Effector memory CD8-positive, alpha-beta T cell (primary cell): ENCODE measurements around the gene LY6G5B.

Experiments used
- ATAC-seq: fragments of 150-1000 bp; cut with Tn5 transposase; replicated peaks from 2 replicates; pipeline ENCODE4 v1.10.0; 2021; ENCODE audit warnings: mild to moderate bottlenecking, moderate library complexity
- DNase-seq, 3 experiments: peaks; one replicate each; pipeline ENCODE4 v3.0.0; 2021
- H3K27ac Mint-ChIP-seq, 2 donors: one replicate each; pipeline ENCODE4 v1.8.0; 2022; ENCODE audit warnings: mild to moderate bottlenecking in 2 of 2, mixed read lengths in 2 of 2, moderate library complexity in 2 of 2
- H3K27me3 Mint-ChIP-seq, 2 donors: one replicate each; pipeline ENCODE4 v1.8.0; 2022; ENCODE audit warnings: mixed read lengths in 2 of 2
- H3K36me3 Mint-ChIP-seq: one replicate; pipeline ENCODE4 v1.8.0; 2022; ENCODE audit warnings: mild to moderate bottlenecking, moderate library complexity, mixed read lengths; ENCODE audit not compliant: insufficient read depth
- H3K4me1 Mint-ChIP-seq, 2 donors: one replicate each; pipeline ENCODE4 v1.8.0; 2022; ENCODE audit warnings: low read depth in 2 of 2, mixed read lengths in 2 of 2
- H3K4me3 Mint-ChIP-seq, 2 donors: one replicate each; pipeline ENCODE4 v1.8.0; 2022; ENCODE audit warnings: mild to moderate bottlenecking in 2 of 2, mixed read lengths in 2 of 2, moderate library complexity in 2 of 2
- H3K9me3 Mint-ChIP-seq, 2 donors: one replicate each; pipeline ENCODE4 v1.8.0; 2022; ENCODE audit warnings: mixed read lengths in 2 of 2

LY6G5B gene

DNA sequence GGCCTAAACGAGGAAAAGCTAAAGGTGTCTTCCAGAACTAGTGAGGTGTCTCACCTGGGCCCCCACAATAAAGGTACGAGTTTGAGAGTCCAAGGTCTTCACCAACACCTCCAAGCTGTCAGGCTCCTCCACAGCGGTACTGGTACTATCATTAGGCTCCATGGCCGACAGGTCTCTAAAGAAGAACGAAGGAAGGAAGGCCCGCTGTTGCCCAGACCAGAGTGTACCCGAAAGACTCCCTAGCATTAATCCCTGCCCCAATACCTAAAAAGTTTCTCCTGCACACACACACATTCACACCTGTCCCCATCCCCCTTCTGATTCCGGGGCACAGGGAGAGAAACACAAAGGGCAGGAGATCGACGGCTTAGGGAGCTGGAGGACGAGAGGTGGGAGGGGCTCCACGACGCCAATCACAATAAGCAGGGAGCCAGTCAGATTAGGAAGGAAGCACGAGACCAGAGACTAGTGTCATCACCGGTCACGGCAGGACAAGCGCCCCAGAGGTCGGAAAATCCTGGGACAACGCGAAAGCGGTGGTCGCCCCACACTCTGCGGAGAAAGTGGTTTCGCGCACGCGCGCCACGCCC is 18.1 kb upstream of the LY6G5B start:
- Mint-ChIP-seq H3K27ac (peak overlapping the region; percentile 98 to 99), H3K36me3 (peaks cover 52% of the 10 kb centered on the region), H3K4me3 (peak overlapping the region; percentile 89 to 97), H3K4me1 (peaks cover 27 to 35% of the 10 kb centered on the region in 2 donors), H3K27me3 (no peaks in the 10 kb centered on the region), H3K9me3 (no peaks in the 10 kb centered on the region)
- ATAC-seq: no peak
- DNase-seq: no peak

DNA sequence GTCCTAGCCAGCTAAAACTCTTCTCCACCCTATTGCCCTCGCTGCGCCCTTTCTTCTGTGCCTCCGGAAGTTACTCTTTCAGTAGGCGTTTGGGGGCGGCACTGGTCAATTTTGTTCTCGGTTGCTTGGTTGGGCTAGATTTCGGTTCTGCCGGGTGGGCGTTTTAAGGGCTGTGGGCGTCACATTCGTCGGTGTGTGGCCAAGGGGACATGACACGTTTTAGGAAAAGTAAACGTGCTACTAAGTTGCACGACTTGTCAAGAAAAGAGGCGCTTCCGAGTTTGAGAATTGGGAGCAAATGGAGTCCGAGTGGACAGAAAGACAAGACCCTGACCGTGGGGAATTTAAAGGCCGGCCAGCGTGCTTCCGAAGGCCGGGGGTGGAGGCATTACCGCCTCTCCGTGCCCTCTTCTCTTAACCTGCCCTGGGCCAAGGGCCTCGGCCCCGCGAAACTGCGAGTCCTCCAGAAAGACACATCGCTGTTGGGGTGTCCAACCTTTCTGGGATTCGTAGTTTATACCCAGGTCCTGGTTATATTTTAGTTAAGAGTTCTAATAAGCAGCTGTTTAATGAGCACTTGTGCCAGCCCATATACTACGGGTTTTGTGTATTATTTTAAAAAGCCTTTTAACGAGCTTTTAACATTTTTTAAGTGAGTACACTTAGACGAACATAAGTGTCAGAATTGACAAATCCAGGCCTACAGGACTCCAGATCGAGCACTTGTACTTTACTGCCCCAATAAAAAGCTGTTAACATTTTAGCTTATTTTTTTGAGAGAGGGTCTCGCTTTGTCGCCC is 16.7 kb upstream of the LY6G5B start:
- peak; percentile 73 for ATAC-seq
- DNase-seq: peak in 1 of 3 experiments; percentile 83
- Mint-ChIP-seq H3K9me3 (no peaks in the 10 kb centered on the region), H3K4me3 (peak overlapping the region; percentile 89 to 97), H3K27me3 (no peaks in the 10 kb centered on the region), H3K4me1 (peaks cover 33 to 42% of the 10 kb centered on the region in 2 donors), H3K27ac (peak overlapping the region; percentile 98 to 99), H3K36me3 (peaks cover 41% of the 10 kb centered on the region)

DNA sequence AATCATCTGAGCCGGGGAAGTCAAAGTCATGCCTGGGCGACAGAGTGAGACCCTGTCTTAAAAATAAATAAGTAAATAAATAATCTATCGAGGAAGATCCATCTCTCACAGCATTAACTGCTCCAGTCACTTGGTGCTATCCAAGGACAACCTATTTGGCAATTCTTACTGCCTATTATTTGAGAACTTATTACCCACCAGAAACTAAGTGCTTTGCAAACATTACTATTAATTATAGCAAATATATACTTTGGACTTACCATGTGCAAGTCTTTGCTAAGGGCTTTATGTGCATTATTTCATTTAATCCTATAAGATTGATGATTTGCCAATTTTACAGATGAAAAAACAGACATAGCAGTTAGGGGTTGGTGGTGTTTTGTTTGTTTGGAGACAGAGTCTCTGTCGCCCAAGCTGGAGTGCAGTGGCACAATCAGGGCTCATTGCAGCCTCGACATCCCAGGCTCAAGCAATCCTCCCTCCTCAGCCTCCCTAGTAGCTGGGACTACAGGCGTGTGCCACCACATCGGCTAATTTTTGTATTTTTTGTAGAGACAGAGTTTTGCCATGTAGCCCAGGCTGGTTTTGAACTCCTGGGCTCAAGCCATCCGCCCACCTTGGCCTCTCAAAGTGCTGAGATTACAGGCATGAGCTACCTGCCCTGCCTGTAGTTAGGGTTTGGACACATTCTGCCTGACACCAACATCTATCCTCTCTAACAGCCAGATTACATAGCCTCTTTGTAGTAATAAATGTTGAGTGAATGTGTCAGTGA is 15.0 kb upstream of the LY6G5B start:
- no peak for ATAC-seq
- Mint-ChIP-seq H3K4me3 (no peak overlapping the region), H3K9me3 (no peaks in the 10 kb centered on the region), H3K27me3 (no peaks in the 10 kb centered on the region), H3K36me3 (peaks cover 33% of the 10 kb centered on the region), H3K27ac (peak overlapping the region in 1 of 2 donors; percentile 49), H3K4me1 (peaks cover 45 to 51% of the 10 kb centered on the region in 2 donors)
- no peak for DNase-seq

DNA sequence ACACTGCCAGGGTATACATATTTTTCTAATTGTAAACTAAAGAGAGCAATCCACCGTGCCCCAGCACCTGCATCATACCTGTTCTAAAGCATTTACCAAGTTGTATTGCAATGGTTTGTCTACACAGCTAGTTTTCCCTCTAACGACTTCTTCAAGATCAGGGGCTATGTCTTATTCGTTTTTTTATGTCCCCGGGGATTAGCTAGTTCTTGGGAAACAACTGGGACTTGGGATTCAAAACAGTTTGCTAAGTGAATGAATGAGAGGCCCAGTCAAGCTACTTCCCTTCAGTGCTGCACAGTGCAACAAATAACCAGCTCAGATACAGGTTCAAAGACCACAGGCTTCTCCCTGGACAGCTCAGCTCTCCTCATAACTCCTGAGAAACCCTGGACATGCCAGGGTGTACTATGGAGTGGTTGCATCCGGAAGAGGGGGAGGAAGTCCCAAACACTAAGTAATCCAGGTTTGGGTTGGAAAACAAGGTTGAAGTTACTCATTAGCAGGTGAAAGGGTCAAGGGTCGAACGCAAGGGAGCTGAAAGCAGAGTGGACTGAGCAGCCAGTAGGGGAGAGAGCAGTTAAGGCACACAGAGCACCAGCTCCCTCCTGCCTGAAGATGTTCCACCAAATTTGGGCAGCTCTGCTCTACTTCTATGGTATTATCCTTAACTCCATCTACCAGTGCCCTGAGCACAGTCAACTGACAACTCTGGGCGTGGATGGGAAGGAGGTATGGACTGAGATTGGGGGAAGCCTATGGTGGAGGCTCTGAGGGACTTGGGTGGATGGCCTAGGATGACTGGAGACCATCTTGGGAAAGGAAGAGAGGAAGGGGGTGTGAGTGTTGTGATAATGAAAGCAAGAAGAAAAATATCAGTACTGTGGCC is 14.2 kb upstream of the LY6G5B start, which contains the start of gene APOM:
TSS of gene APOM (plus strand) at position 546 of the 889 bp plus-strand sequence. CDS start at position 619, 73 bp downstream.
- peak within 1 kb of the TSS; percentile 49 to 85 for H3K27ac Mint-ChIP-seq
- DNase-seq: no peak
- peaks cover 50 to 55% of the 10 kb centered on the region in 2 donors for H3K4me1 Mint-ChIP-seq
- H3K36me3 Mint-ChIP-seq: peaks cover 32% of the 10 kb centered on the region
- peak within 1 kb of the TSS in 1 of 2 donors; percentile 20 for H3K4me3 Mint-ChIP-seq
- H3K27me3 Mint-ChIP-seq: no peaks in the 10 kb centered on the region
- no peaks in the 10 kb centered on the region for H3K9me3 Mint-ChIP-seq
- ATAC-seq: no peak

DNA sequence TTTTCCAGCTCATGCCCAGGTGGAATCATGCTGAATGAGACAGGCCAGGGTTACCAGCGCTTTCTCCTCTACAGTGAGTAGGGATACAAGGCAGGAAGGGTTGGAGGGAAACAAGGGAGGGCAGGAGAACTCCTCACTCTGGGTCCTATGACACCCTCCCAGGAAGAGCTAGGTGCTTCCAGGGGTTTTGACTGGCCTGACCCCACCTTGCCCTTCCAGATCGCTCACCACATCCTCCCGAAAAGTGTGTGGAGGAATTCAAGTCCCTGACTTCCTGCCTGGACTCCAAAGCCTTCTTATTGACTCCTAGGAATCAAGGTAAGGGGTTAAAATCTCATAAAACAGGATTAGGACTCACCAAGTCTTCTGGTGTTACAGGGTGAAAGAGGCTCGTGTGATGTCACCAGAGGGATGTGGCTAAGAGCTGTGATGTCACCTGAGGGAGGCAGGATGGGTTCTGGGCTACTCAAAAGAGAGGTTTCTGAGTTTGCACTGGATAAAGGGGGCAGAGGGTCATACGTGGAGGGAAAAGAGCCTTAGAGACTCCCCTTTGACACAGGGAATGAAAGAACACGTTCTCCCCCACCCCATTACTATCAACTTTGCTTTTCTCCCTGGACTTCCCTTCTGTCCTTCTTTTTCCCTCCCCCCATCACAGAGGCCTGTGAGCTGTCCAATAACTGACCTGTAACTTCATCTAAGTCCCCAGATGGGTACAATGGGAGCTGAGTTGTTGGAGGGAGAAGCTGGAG is 12.2 kb upstream of the LY6G5B start:
- H3K36me3 Mint-ChIP-seq: peaks cover 20% of the 10 kb centered on the region
- no peaks in the 10 kb centered on the region for H3K9me3 Mint-ChIP-seq
- peaks cover 48 to 50% of the 10 kb centered on the region in 2 donors for H3K4me1 Mint-ChIP-seq
- ATAC-seq (no peak), DNase-seq (peak in 1 of 3 experiments; percentile 31)
- no peaks in the 10 kb centered on the region for H3K27me3 Mint-ChIP-seq
- H3K27ac Mint-ChIP-seq: peak overlapping the region; percentile 1 to 85
- H3K4me3 Mint-ChIP-seq: peak overlapping the region; percentile 87 to 97

DNA sequence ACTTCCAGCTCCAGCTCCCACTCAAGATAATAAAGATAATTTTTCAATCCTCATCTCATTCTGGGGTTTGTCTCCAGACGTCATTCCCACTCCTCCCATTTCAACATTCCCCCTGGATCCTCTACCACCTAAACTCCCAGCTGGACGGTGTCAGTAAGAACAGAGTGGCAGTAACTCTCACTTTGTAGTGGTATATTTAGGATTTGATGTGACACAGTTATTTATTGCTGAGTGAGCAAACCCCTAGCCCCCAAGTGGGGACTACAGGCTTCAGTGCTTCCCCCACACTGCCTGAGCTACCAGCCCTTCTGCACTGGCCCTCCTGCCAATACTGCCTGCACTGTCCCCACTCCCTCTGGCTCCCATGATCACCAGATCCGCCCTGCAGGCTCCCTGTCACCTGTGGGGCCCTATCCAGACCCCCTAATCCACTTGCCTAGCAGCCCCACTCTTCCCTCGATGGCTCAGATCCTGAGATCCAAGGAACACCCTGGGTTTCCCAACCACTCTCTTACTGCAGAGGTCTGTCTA is 11.6 kb upstream of the LY6G5B start:
- Mint-ChIP-seq H3K4me1 (peaks cover 48 to 49% of the 10 kb centered on the region in 2 donors), H3K27ac (peak overlapping the region; percentile 64 to 85), H3K27me3 (no peaks in the 10 kb centered on the region), H3K36me3 (peaks cover 19% of the 10 kb centered on the region), H3K4me3 (peak overlapping the region; percentile 87 to 97), H3K9me3 (no peaks in the 10 kb centered on the region)
- DNase-seq (no peak), ATAC-seq (no peak)

DNA sequence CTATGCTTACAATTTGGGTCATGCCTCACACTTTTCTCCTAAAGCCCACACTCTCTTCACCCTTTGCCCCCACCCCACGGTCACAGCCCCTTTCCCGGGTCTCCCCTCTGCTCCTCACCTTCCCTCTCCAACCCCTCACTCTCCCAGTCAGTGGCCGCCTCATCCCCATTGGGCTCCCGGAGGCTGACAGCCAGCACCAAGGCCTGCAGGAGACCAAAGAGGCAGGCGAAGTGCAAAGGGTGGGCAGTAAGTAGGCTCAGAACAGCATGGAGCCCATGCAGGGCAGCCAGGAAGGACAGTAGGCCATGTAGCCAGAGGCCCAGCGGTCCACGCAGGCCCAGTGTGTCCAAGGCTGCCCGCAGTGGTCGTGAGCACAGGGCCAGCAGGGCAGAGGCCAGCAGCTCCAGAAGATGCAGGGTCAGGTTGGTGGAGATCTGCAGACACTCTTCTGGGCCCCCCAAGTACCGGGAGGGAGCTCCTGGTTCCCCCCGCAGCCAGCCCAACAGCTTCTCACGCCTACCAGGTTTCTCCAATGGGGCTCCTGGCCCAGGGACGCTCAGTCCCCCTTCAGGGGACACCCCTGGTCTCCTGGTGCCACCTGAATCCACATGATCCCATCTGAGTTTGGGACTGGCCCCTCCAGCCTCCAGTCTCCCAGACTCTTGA is 10.7 kb upstream of the LY6G5B start:
- Mint-ChIP-seq H3K27ac (peak overlapping the region; percentile 86 to 88), H3K36me3 (peaks cover 24% of the 10 kb centered on the region), H3K4me1 (peaks cover 54 to 58% of the 10 kb centered on the region in 2 donors), H3K27me3 (no peaks in the 10 kb centered on the region), H3K4me3 (peak overlapping the region; percentile 87 to 97), H3K9me3 (no peaks in the 10 kb centered on the region)
- no peak for DNase-seq
- no peak for ATAC-seq

DNA sequence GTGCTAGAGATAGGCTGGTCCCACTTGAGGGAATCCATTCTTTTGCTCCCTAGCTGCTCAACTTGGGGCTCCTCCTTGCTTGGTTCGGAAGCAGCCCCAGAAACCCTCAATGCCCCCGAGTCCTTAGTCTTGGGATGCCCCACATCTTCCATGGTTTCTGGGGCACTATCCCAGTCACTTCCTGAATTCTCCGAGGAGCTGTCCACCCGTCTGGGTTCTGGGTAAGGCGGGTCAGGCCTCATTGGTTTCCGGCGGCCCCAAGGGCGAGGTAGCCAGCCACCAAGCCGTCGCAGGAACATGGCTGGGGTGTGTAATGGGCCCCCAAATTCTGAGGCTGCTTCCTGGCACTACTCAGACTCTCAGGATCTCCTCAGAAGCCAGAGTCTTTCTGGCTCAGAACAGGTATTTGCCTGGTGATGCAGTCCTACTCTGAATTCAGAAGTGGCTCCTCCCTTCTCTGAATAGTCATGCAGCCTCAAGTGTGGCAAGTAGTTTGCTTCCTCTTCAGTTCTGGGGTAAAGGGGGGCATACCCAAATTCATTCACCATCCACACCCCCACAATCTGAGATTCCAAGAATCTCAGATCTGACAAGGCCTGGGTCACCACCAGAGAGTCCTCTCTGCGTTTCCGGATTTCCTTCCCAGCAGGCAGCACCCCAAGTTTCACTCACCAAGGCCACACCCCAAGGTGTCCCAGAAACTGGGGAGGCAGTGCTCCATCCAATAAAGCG is 10.0 kb upstream of the LY6G5B start:
- H3K4me1 Mint-ChIP-seq: peaks cover 61 to 65% of the 10 kb centered on the region in 2 donors

DNA sequence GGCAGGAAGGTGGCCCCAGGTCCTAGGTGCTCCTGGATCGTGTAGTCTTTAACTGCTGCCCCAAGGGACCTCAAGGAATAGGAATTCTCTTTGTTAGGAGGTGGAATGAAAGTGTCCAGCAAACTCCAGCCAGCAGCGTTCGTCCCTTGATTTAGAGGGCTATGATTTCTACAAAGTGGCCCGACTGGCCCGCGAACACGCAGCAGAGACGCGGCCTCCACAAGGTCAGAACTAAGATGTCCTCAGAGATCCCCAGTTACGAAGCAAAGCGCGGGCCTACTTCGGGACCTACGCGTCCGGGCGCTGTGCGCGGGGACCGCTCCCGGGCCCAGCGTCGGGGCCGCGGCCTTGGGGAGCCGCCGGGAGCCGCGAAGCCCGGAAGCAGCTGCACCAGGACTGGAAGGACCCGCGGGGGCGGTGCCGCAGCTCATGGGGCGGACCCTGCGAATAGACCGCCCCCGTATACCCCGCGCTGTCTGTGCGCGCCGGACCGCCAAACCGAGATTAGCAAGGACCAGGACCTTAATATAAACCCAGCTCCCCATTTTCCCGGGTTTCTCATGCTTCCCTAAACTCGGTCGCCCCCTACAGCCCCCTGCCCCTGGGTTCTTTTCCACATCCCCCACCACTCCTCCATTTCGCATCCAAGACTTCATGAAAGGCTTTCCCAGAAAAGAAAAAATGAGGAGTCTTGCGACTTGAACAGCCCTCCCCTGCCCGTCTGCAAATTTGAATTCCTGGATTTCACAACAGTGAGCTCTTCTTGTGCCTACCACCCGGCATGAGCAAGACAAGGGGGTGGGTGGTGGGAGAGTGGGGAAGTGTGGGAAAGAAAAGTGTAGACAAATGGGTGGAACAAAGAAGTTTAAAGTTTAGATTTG is 9.2 kb upstream of the LY6G5B start, which contains the start of gene C6orf47:
TSS of gene C6orf47 (minus strand) at position 398 of the 881 bp plus-strand sequence. CDS start 831 bp downstream, outside the sequence.
- Mint-ChIP-seq H3K9me3 (no peaks in the 10 kb centered on the region), H3K27me3 (no peaks in the 10 kb centered on the region), H3K4me3 (peak within 1 kb of the TSS; percentile 87 to 97), H3K36me3 (peaks cover 34% of the 10 kb centered on the region), H3K4me1 (peaks cover 60 to 64% of the 10 kb centered on the region in 2 donors), H3K27ac (peak within 1 kb of the TSS; percentile 86 to 88)
- peak; percentile 60 to 66 (median 65) for DNase-seq
- ATAC-seq: peak; percentile 70

More for the DNA sequence above, 10.0 kb upstream of the LY6G5B start:
- Mint-ChIP-seq H3K9me3 (no peaks in the 10 kb centered on the region), H3K4me3 (peak overlapping the region; percentile 87 to 97), H3K27ac (peak overlapping the region; percentile 86 to 88), H3K36me3 (peaks cover 29% of the 10 kb centered on the region), H3K27me3 (no peaks in the 10 kb centered on the region)
- peak; percentile 44 for ATAC-seq
- peak in 1 of 3 experiments; percentile 17 for DNase-seq
